Duodenal mucosa (tissue), 2 donors: ENCODE results near the gene CRELD1.
A peak's percentile ranks its signal among the peaks of the same experiment; 100 is the strongest.
"Not testable (repeated sequence)": the region's sequence is repeated elsewhere in the genome, so short reads cannot be mapped to it uniquely, and the experiment has no call there.

Experiments
- H3K27ac ChIP-seq: one replicate; pipeline ENCODE4 v1.7.0; 2013; ENCODE audit warnings: low read depth, low read length
- H3K27me3 ChIP-seq, 2 donors: one replicate each; pipeline ENCODE4 v1.7.0; 2013; ENCODE audit warnings: low read length in 2 of 2, control low read depth in 1 of 2; ENCODE audit not compliant: insufficient read depth in 2 of 2, control insufficient read depth in 1 of 2
- H3K36me3 ChIP-seq, 2 donors: one replicate each; pipeline ENCODE4 v1.7.0; 2013; ENCODE audit warnings: low read length in 2 of 2, control low read depth in 1 of 2; ENCODE audit not compliant: insufficient read depth in 2 of 2, control insufficient read depth in 1 of 2
- H3K4me1 ChIP-seq, 2 donors: one replicate each; pipeline ENCODE4 v1.7.0; 2013; ENCODE audit warnings: low read length in 2 of 2, control low read depth in 1 of 2; ENCODE audit not compliant: insufficient read depth in 2 of 2, control insufficient read depth in 1 of 2
- H3K4me3 ChIP-seq, 2 donors: one replicate each; pipeline ENCODE4 v1.7.0; 2013; ENCODE audit warnings: low read length in 2 of 2, low read depth in 1 of 2
- H3K9ac ChIP-seq, 2 donors: one replicate each; pipeline ENCODE4 v1.7.0; 2013; ENCODE audit warnings: low read length in 2 of 2, low read depth in 1 of 2
- H3K9me3 ChIP-seq, 2 donors: one replicate each; pipeline ENCODE4 v1.7.0; 2013; ENCODE audit warnings: low read length in 2 of 2, control low read depth in 1 of 2; ENCODE audit not compliant: control insufficient read depth in 1 of 2

Gene CRELD1

DNA sequence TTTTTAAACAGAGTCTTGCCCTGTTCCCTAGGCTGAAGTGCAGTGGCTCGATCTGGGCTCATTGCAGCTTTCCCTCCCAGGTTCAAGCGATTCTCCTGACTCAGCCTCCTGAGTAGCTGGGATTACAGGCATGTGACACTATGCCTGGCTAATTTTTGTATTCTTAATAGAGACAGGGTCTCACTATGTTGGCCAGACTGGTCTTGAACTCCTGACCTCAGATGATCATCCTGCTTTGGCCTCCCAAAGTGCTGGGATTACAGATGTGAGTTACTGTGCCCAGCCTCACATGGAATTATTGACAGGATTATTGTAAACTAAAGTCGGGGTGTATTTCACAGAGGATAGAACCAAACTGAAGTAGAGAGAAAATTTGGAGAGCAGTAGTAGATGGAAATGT is 37.9 kb upstream of the CRELD1 start:
- Histone ChIP-seq H3K4me1 (peaks cover 36 to 40% of the 10 kb centered on the region in 2 donors), H3K36me3 (peaks cover 10 to 17% of the 10 kb centered on the region in 2 donors)
- not testable (repeated sequence) for H3K9ac ChIP-seq, H3K9me3 ChIP-seq, H3K27me3 ChIP-seq, H3K27ac ChIP-seq, H3K4me3 ChIP-seq

DNA sequence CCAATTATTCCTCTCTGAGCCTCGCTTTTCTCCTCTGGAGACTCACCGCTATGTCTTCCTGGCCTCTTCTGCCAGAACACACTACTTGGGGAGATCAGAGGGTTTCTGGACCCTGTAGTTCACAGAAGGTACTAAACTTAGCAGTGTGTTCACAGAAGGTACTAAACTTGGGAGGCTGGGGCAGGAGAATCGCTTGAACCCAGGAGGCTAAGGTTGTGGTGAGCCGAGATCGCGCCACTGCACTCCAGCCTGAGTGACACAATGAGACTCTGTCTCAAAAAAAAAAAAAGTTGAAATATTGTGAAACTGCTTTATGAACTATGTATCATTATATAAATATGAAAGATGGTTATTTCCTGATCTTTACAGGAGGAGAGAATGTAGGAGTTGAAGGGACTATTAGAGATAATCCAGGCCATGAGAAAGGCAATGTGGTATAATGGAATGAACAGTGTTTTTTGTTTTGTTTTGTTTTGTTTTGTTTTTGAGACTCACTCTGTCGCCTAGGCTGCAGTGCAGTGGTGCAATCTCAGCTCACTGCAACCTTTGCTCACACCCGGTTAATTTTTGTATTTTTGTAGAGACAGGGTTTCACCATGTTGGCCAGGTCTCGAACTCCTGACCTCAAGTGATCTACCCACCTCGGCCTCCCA is 36.8 kb upstream of the CRELD1 start:
- peak overlapping the region; percentile 74 for H3K27ac ChIP-seq

DNA sequence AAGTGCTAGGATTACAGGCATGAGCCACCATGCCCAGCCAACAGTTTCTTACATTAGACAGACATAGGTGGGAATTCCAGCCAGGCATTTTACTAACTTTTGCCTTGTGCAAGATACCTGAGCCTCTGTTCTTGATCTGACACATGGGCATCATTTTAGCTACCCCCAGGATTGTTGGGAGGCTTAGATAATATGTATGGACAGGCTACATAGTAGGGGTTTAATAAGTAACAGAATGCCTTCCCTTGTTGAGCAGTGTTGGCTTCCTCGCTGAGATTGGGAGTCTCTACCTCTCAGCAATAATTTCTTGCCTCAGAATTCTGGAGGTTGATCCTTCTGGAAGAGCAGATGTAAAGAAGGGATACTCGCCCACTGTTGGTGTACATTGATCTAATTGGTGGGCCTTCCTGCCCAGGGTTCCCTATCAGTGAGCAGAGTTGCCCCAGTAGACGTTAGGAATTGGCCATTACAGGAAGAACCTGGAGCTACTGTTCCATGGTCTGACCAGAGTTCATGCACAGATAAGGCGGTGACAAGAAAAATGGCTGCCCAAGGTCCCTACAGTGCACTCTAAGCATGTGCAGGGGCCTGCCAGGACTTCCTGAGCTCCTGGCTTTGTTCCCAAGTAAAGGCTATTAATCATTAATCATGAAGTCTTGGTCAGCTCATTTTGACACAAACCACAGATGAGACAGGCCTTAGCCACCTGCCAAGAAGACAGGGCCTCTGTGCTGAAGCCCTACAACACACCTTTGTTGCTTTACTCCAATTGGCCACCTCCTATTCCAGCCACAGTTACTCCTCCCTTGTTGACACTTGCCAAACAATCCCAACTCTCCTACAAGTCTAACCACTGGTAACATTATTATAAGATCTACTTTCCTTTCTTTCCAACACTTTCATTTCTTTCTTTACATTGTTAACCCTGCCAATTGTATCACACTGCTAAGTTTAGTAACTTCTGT is 35.9 kb upstream of the CRELD1 start:
- H3K4me1 ChIP-seq = peaks cover 50 to 51% of the 10 kb centered on the region in 2 donors
- H3K27ac ChIP-seq = peak overlapping the region; percentile 76
- H3K36me3 ChIP-seq = peaks cover 9 to 15% of the 10 kb centered on the region in 2 donors
- peak overlapping the region; percentile 36 to 40 for H3K9ac ChIP-seq
- no peaks in the 10 kb centered on the region for H3K27me3 ChIP-seq
- peak overlapping the region in 1 of 2 donors; percentile 19 for H3K4me3 ChIP-seq
- H3K9me3 ChIP-seq = no peaks in the 10 kb centered on the region

More for the DNA sequence above, 36.8 kb upstream of the CRELD1 start:
- H3K4me3 ChIP-seq, H3K27me3 ChIP-seq, H3K9me3 ChIP-seq, H3K9ac ChIP-seq: not testable (repeated sequence)
- Histone ChIP-seq H3K4me1 (peaks cover 42 to 44% of the 10 kb centered on the region in 2 donors), H3K36me3 (peaks cover 10 to 17% of the 10 kb centered on the region in 2 donors)

DNA sequence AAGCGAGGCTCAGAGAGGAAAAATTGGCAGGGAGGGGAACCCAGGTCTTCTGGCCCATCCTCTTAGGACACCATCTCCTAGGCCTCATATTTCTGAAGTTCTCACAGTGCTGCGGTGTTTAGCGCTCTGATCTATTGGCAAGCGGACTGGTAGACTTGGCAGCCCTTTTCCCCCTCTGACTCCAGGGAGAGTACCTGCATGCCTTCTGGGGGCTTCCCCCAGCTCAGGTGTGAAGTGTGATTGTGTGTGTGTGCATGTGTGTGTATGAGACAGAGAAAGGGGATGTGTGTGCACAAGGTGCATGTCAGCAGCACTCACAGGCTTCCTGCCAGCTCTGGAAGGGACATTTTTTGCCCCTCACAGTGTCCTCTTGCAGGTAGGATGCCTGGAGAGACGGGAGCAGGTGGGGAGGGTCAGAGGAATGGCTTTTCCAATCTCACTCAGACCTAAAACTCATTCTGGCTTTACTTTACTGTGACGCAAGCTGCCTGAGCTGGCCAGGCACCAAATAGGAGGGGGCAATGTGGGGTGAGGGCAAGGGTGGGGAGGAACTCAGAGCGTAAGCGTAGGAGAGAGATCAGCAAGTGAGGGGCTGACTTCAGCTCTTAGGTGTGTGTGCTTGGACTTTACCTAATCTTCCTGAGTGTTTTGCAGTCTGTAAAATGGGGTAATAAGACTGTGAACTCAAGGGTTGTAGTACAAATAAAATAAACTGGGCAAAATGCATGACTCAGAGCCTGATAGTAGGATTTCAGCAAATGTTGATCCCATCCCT is 35.0 kb upstream of the CRELD1 start:
- Histone ChIP-seq H3K36me3 (peaks cover 0 to 5% of the 10 kb centered on the region in 2 donors), H3K9ac (peak overlapping the region; percentile 36 to 40), H3K4me3 (peak overlapping the region in 1 of 2 donors; percentile 4), H3K27ac (peak overlapping the region; percentile 76), H3K27me3 (no peaks in the 10 kb centered on the region), H3K9me3 (no peaks in the 10 kb centered on the region), H3K4me1 (peaks cover 43 to 52% of the 10 kb centered on the region in 2 donors)

DNA sequence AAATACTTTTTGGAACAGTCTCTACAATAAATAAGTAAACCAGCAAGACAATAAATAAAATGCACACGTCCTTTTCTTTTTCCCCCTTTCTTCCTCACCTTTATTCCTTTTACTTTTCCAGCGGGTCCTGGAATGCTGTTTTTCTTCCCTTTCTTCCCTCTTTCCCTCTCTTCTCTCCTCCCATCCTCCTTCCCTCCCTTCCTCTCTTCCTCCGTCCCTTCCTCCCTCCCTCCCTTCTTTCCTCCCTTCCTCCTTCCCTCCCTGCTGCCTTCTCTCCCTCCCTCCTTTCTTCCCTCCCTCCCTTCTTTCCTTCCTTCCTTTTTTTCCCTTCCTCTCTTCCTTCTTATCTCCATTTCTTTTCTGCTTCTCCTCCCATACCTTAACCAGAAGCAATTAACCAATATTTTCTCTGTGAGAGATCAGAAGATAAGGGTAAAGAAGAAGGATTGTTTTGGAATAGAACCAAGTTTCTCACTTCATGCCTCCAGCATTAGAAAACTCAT is 34.3 kb upstream of the CRELD1 start:
- Histone ChIP-seq H3K36me3 (peaks cover 0 to 4% of the 10 kb centered on the region in 2 donors), H3K4me1 (peaks cover 37 to 52% of the 10 kb centered on the region in 2 donors), H3K9me3 (no peaks in the 10 kb centered on the region), H3K4me3 (no peak overlapping the region), H3K9ac (no peak overlapping the region), H3K27me3 (no peaks in the 10 kb centered on the region), H3K27ac (peak overlapping the region; percentile 76)

DNA sequence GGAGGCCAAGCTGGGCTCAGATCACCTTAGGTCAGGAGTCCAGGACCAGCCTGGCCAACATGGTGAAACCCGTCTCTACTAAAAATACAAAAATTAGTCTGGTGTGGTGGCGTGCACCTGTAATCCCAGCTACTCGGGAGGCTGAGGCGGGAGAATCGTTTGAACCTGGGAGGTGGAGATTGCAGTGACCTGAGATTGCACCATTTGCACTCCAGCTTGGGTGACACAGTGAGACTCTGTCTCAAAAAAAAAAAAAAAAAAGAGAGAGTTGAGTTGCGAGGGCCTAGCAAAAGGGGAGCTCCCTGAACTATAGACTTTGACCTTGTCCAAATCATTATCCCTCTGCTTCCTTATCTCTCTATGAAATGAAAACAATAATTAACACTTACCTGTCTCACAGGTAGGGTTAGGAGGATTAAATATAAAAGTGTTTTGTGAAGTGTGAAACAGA is 32.6 kb upstream of the CRELD1 start:
- not testable (repeated sequence) for H3K36me3 ChIP-seq, H3K9me3 ChIP-seq, H3K9ac ChIP-seq, H3K27me3 ChIP-seq, H3K27ac ChIP-seq
- Histone ChIP-seq H3K4me3 (peak overlapping the region in 1 of 2 donors; percentile 25), H3K4me1 (peaks cover 35 to 46% of the 10 kb centered on the region in 2 donors)

DNA sequence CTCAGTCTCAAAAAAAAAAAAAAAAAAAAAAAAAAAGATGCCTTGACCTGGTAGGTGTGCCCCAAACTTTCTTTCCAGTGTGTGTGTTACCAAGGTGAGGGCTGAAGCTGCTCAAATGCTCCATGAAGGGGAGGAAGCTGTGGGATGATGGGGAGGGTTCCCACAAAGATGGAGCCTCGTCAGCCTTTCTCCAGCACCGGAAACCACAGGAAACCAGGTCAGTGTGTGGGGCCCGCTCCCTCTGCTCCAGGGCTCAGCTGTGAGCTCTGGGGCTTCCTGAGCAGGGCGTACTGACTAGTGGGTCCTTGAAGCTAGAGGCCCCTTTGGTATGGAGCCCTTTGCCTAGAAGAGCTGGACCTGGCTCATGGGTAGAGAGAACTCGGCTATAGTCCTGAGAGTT is 31.7 kb upstream of the CRELD1 start:
- H3K27ac ChIP-seq = no peak overlapping the region
- no peaks in the 10 kb centered on the region for H3K27me3 ChIP-seq
- peak overlapping the region; percentile 86 to 96 for H3K9ac ChIP-seq
- H3K36me3 ChIP-seq = peaks cover 3 to 7% of the 10 kb centered on the region in 2 donors
- H3K4me1 ChIP-seq = peaks cover 35 to 42% of the 10 kb centered on the region in 2 donors
- H3K9me3 ChIP-seq = no peaks in the 10 kb centered on the region
- peak overlapping the region; percentile 78 to 87 for H3K4me3 ChIP-seq

DNA sequence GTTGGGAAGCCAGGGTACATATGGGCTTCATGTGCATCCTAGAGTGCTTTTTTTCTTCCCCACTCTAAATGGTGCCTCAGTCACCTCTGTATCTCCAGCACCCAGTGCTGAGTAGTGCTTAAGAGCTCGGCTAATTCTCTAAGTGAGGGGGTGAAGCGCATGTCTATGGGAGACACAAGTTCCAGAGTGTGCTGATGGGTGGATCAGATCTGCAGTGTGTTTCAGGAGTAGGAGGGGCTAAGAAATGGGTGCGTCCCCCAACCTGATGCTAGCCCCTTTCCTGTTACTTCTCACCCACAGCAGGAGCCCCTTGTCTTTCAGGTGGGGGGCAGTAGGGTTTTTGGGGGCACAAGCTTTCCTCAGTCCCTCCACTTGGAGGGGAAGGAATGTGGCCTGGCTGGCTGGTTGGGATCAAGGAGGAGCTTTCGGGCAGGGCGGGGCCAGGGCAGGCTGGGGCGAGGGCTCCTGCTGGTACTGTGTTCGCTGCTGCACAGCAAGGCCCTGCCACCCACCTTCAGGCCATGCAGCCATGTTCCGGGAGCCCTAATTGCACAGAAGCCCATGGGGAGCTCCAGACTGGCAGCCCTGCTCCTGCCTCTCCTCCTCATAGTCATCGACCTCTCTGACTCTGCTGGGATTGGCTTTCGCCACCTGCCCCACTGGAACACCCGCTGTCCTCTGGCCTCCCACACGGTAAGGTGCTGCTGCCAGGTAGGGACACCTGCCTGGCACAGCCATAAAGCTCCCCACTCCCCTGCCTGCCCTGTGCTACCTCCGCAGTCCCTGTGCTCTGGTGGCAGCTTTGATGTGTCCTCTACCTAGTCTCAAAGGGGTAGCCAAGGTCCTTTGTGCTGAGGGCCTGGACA is 31.0 kb upstream of the CRELD1 start, which contains the start of gene IL17RE:
TSS of gene IL17RE (plus strand) at position 477 of the 866 bp plus-strand sequence. CDS start at position 562, 85 bp downstream.
- Histone ChIP-seq H3K36me3 (peaks cover 4 to 9% of the 10 kb centered on the region in 2 donors), H3K9ac (peak within 1 kb of the TSS; percentile 86 to 96), H3K4me3 (peak within 1 kb of the TSS; percentile 78 to 87), H3K27me3 (no peaks in the 10 kb centered on the region), H3K27ac (peak within 1 kb of the TSS; percentile 11), H3K9me3 (no peaks in the 10 kb centered on the region), H3K4me1 (peaks cover 31 to 37% of the 10 kb centered on the region in 2 donors)

DNA sequence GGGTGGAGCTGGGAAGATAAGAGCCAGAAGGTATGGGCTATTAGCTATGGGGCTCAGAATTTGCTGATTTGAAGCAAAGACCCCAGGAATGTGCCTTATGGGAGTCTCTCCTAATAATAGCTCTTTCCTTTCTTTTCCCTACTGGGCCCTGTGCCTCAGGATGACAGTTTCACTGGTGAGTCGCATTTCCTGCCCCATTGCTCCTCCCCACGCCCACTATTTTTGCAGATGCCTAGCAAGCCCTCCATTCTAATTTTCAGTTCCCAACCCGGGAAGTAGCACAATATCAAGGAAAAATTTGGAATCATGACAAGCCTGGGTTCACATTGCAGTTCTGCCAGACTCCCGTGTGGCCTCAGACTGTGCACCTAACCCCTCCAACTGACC is 30.4 kb upstream of the CRELD1 start:
- H3K27me3 ChIP-seq = no peaks in the 10 kb centered on the region
- peak overlapping the region; percentile 11 for H3K27ac ChIP-seq
- H3K9ac ChIP-seq = peak overlapping the region; percentile 86 to 96
- H3K9me3 ChIP-seq = no peaks in the 10 kb centered on the region
- H3K4me1 ChIP-seq = peaks cover 36 to 41% of the 10 kb centered on the region in 2 donors
- H3K4me3 ChIP-seq = peak overlapping the region; percentile 78 to 87
- peaks cover 4 to 12% of the 10 kb centered on the region in 2 donors for H3K36me3 ChIP-seq
